NCI-H748 treated with DMSO at 0.1 percent for 48 hours (cell line): Measurements from ENCODE around the gene TRIM71.
"Not testable (repeated sequence)": the region's sequence is repeated elsewhere in the genome, so short reads cannot be mapped to it uniquely, and the experiment has no call there.

Experiments used
- DNase-seq: peaks from one replicate; lab custom pipeline; 2025; lab: John Stamatoyannopoulos, UW

The TRIM71 gene

GRCh38 chr3:32934150-32934742, 116.4 kb downstream of the TRIM71 start:
- no peak for DNase-seq

- peak; percentile 3 for DNase-seq
These were observed 119.5 kb downstream of the TRIM71 start for GRCh38 chr3:32937331-32937730.

- not testable (repeated sequence) for DNase-seq
These were observed 121.9 kb downstream of the TRIM71 start for GRCh38 chr3:32939531-32940284.

GRCh38 chr3:32940726-32941125, 122.9 kb downstream of the TRIM71 start:
- DNase-seq, result no peak

GRCh38 chr3:32945136-32945535, 127.3 kb downstream of the TRIM71 start:
- no peak for DNase-seq

GRCh38 chr3:32945598-32945997, 127.8 kb downstream of the TRIM71 start:
- DNase-seq, result not testable (repeated sequence)

GRCh38 chr3:32946973-32947788, 129.4 kb downstream of the TRIM71 start:
- DNase-seq, result no peak
